ENCODE measurements around the gene TPM1.
"Not testable (repeated sequence)": the region's sequence is repeated elsewhere in the genome, so short reads cannot be mapped to it uniquely, and the experiment has no call there.

Gene TPM1

DNA sequence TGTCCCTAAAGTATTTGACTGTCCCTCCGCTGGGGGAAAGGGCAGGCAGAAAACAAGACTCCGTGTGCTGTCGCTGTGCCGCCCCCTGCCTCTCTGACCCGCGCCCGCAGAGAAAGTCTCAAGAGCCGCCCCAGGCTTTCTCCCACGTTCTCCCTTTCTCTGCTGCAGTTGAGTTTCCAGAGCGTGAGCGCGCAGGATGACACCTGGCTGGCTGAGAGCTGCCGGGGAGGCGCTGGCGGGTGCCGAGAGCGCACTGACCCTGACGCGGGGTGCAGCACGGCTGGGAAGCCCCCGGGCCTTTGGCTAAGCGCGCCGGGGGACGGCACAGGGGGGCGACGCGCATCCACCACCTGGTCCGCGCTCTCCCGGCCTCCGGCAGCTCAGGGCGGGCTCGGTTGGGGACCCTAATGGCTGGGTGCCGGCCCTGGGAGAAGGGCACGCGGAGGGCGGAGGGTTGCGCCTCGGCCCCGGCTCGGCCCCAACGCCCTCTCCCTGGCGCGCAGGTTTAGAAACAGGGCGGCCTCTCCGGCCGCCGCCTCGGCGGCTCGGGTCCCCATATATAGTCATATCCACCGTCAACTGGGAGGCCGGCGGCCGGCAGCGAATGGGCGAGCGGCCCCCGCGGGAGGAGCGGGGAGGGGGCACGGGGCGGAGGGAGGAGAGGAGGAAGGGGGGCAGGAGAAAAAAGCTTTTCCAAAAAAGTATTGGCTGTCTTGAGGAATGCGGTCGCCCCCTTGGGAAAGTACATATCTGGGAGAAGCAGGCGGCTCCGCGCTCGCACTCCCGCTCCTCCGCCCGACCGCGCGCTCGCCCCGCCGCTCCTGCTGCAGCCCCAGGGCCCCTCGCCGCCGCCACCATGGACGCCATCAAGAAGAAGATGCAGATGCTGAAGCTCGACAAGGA is at the start of gene TPM1:
Gene TPM1 (plus strand): TSS at position 774 of the 903 bp plus-strand sequence. CDS start 83 bp downstream, at position 857.
- DNase-seq, result no peak

GRCh38 chr15:62993066-62993465 is 49.5 kb upstream of the TPM1 start:
- no peak for DNase-seq

GRCh38 chr15:62993632-62994031 is 48.9 kb upstream of the TPM1 start:
- DNase-seq, result not testable (repeated sequence)

DNA sequence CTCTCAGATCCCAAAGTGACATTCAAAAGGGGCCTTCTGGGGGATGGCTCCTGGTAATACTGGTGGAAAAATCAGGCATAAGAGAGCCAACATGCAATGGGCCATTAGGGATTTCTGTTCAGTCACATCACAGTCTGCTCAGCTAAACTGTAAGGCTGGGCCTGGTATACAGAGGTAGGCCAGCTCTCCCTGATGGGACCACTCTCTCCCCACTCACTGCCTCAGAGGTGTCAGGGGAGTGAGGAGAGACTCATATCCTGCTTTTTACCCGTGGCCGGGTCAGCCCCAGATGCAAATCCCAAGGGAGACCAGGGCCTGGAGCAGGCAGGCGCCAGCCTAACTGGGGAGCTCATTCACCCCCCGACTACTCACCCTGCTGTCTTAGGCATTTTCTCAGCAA is 48.1 kb upstream of the TPM1 start:
- no peak for DNase-seq

GRCh38 chr15:62994975-62995681 is 47.4 kb upstream of the TPM1 start:
- DNase-seq, result no peak

DNA sequence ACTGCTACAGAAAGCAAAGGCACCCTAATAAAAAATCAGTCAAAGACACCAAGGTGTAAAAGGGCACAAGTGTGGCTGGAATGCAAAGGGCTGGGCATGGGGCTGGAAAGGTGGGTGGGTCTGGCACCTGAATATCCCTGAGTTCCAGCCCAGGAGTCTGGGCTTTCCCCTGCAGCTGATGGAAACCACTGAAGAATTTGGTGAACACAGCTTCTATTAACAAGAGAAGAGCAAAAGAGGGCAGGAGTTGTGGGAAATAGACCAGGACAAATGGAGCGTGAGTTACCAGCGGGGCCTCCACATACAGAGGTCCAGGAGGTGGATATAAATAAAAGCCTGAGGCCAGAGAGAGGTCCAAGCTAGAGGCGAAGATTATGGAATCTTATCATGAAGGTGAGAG is 45.1 kb upstream of the TPM1 start:
- DNase-seq, result no peak

DNA sequence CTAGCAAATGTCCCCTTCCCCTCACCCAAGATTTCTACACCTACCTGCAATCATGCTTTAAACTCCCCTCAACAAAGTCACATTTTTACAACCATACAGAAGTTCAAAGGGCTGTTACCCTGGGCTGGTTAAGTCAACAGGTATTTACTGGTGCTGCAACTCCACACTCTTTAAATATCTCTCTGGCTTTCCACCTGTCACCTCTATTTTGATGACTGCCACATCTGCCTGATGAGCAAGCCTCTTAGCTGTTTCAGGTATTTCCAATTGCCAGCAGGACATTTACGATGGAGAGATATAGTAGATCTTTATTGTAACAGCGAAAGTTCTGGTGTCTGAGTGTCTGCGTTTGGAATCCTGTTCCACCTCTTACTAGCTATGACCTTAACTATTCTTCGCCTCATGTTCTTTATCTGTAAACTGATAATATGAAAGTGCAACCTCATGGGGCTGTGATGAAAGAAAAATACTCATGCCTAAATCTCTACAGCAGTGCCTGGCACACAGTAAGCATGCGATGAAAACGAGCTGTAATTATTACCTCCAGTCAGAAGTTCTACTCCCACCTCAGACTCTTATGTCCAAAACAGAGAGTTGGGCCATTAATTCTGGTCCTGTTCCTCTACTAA is 44.2 kb upstream of the TPM1 start:
- no peak for DNase-seq

GRCh38 chr15:62999178-62999577 is 43.4 kb upstream of the TPM1 start:
- DNase-seq, result no peak

- no peak for DNase-seq
Observed at GRCh38 chr15:62999923-63000561, 42.5 kb upstream of the TPM1 start.

DNA sequence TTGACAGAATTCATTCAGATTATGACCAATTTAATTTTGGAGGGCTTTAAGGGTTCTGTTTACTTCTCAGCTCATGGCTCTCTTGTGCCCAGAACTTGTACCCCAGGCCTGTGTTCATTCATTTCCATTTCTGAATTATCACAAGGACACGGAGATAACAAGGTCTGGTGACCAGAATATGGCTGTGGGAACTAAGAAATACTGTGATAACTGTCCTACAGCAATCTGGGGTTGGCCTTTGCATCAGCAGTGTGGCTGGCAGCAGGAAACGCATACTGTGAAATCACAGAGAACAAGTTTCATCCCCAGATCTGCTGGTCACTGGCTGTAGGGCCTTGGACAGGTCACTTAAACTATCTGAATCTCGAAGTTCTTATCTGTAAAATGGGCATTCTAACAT is 41.8 kb upstream of the TPM1 start:
- DNase-seq, result no peak

DNA sequence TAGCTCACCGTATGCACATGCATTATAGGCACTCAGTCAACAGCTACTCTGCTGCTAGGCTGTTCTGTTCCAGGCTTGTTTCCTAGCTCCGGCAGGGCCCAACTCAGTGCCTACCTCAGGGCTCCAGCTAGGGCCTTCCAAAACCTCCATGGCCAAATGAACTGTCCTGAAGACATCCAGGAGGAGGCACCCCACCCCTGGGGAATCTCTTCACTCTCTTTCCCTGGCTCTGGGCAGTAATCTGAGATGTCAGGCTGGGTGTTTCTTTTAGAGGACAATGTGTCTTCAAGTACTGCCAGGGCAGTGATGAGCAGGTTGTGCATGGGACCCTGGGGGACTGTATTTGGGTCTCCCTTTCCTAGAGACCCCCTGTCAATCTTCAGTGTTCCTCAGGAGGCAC is 38.3 kb upstream of the TPM1 start:
- no peak for DNase-seq

DNA sequence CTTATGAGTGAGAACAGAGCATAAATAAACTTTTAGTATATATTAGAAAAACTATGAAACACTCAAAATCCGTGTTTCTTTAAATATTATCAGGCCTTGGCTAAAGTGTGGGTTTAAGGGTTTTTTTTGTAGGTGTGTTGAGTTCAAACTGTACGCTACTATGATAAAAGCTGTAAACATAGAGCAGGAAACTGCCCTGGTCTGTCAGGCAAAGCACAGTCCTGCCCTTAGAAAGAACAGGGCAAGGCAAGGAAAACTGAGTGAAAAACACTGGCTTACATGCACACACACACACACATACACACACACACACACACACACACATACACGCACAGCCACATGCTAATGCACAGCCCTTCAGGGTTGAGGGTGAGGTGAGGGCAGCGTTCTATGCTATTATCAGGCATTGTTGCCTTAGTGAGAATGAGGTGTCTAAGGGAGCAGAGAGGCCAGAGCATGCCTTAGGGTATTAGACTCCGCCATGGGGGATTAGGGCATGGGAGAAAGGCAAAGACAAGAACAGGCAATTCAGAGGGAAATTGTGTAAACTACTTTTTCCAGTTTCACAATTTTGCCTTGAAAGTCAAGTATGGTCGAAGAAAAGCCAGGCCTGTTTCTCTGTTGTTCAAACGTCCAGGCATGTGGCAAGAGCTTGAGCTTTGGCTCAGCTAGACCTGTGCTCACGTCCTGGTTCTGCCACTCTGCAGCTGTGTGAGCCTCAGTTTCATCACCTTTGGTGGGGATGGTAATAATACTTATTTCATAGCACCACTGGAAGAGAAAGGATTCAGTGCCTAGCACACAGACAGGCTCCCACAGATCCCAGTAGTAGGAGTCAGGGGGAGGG is 36.3 kb upstream of the TPM1 start:
- no peak for DNase-seq

DNA sequence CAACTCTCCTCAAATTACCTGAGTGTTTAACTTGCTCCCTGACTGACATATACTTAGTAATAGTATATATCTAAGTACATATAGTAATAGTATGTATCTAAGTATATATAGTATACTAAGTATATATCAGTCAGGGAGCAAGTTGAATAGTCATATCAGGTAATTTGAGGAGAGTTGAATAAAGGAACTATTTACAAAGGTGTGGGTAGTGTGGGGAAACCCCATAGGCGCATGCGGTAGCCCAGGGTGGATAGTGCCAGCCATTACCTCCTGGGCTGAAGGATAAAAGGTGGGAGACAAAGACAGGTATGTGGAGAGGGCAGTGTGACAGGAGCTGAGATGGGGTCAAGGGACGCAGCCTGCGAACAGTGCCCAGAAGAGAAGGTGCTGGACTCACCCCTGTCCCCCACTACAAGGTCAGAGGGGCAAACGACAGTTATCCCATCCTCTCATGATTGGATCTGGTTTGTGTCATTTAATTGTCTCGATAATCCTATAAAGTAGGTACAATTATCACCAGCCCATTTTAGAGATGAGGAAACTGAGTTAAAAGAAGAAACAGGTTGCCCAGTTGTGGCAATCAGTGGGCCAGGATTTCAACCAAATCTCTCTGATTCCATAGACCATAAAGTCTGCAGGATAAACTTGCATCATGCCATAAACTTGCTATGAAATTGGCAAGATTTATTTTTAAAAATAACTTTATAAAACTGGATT is 34.1 kb upstream of the TPM1 start:
- no peak for DNase-seq

GRCh38 chr15:63010386-63010785 is 32.2 kb upstream of the TPM1 start:
- DNase-seq, result no peak

GRCh38 chr15:63010920-63011693 is 31.4 kb upstream of the TPM1 start:
- DNase-seq, result no peak

DNA sequence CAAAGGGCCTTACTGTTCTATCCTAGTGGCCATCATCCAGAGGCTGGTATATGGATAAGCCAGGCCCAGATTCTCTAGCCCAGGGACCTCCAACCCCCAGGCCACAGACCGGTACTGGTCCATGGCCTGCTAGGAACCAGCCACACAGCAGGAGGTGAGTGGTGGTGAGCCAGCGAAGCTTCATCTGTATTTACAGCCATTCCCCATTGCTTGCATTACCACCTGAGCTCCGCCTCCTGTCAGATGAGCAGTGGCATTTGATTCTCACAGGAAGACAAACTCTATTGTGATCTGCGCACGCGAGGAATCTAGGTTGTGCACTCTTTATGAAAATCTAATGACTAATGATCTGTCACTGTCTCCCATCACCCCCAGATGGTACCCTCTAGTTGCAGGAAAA is 30.1 kb upstream of the TPM1 start:
- no peak for DNase-seq

GRCh38 chr15:63013052-63013808 is 29.3 kb upstream of the TPM1 start:
- DNase-seq, result no peak

- DNase-seq, result no peak
Observed at GRCh38 chr15:63014578-63014977, 28.0 kb upstream of the TPM1 start.

DNA sequence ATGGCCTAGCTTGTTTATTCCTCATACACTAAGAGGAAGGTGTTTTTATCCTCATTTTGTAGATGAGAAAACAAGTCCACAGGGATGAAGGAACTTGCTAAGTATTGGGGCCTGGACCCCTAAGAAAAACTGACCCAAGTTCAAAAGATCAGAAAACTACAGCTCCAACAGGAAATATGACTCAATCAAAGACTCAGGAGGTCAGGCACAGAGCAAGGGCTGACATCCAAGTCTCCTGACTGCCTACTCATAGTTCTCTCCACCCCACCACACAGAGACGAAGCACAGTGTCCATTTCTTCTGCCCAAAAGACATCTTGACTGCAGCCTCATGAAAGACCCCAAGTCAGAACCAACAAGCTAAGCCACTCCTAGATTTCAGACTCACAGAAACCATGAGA is 26.9 kb upstream of the TPM1 start:
- no peak for DNase-seq

- no peak for DNase-seq
Observed at GRCh38 chr15:63016234-63016633, 26.3 kb upstream of the TPM1 start.

Measured in activated effector memory CD4-positive, alpha-beta T cell treated with Interleukin-2 at 50 U/mL for 16 hours (primary cell).